SH-SY5Y (cell line): ENCODE data around the gene GAST.

Experiments
- GATA2 ChIP-seq: IDR thresholded peaks from 2 replicates; pipeline ENCODE4 v1.6.1; 2011; ENCODE audit warnings: mild to moderate bottlenecking, low read depth, low read length
- GATA3 ChIP-seq: IDR thresholded peaks from 2 replicates; pipeline ENCODE4 v1.6.1; 2011; ENCODE audit warnings: low read depth, mild to moderate bottlenecking, low read length, moderate library complexity

GRCh38 chr17:41738801-41739112, 26.6 kb downstream of the GAST start:
- no peak for TF ChIP-seq GATA2
- no peak for TF ChIP-seq GATA3
